Measurements from ENCODE around the gene PHACTR2.
"Not testable (repeated sequence)": the region's sequence is repeated elsewhere in the genome, so short reads cannot be mapped to it uniquely, and the experiment has no call there.

GRCh38 chr6:143873600-143873999 is 195.8 kb downstream of the PHACTR2 start:
- not testable (repeated sequence) for TF ChIP-seq CTCF, POLR2A, EP300, POLR2AphosphoS5 (IDR thresholded peaks at IDR 0.05)
